CD4-positive, alpha-beta T cell treated with Interleukin-2 at 100 ng/mL for 4 hours (primary cell): Measurements from ENCODE around the gene THSD7B.
"Not testable (repeated sequence)": the region's sequence is repeated elsewhere in the genome, so short reads cannot be mapped to it uniquely, and the experiment has no call there.

Experiments used
- DNase-seq: peaks from one replicate; pipeline ENCODE4 v3.0.0-alpha.2; 2020; ENCODE audit warnings: low spot score

Gene THSD7B

GRCh38 chr2:136765256-136766072 lies at the start of gene THSD7B:
TSS of gene THSD7B (plus strand) at chr2:136765545. CDS start at chr2:136882179, 116,634 bp downstream.
- DNase-seq: no peak

- DNase-seq: no peak
Measured at GRCh38 chr2:136718273-136718672, 47.1 kb upstream of the THSD7B start.

GRCh38 chr2:136727973-136728699 lies 37.2 kb upstream of the THSD7B start:
- no peak for DNase-seq

DNA sequence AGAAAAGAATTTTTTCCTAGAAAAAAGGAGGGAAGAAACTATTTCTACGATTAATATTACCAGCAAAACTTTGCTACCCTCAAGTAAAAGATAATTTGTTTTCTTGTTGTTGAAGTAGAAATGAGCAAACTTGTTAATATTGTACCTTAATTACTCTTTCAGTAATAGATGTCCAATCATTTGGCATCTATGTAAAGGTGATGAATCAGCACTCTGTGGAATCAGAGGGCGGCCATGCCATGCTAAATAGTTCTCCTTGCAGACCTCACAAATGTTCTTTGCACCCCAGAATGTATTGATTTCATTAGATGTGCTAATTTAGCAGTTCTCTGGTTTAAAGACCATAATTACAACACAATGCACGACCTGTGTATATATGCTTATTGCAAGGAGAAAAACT lies 29.1 kb upstream of the THSD7B start:
- DNase-seq: no peak

GRCh38 chr2:136738044-136738443 lies 27.3 kb upstream of the THSD7B start:
- no peak for DNase-seq

GRCh38 chr2:136741471-136741870 lies 23.9 kb upstream of the THSD7B start:
- DNase-seq: no peak

DNA sequence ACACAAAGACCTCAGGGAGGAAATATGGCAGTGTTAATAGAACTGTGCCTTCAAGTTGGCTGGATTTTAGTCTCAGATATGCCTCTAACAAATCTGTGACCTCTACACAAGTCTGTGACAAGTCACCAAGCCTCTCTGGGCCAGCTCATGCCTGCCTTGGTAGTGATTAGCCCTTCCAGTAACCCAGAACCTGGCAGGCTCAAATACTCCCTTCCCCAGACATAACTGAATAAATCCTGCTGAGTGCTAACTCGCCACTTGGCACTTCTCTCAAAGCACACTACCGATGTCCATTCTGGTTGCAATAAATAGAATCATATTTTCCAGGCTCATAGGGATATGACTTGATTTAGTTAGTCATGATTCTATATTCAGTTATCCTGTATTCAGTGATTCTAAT lies 15.3 kb upstream of the THSD7B start:
- no peak for DNase-seq

DNA sequence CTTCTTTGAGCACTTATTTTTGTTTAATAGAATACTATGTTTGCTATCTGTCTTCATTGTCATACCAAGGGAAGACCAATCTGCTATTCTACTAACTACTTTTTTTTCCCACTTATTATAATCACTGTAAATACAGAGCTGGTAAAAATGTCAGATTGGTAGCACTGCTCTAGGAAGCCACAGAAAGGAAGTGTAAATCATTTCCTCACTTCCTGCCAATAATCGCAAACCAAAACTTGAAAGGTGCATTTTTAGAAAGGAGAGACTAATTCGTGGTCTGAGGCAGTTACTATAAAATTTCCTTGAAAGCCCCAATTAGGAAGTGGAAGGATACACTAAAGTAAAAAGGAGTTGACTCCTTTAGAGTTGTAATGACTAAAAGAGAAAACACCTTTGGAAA lies 13.9 kb upstream of the THSD7B start:
- DNase-seq: no peak

DNA sequence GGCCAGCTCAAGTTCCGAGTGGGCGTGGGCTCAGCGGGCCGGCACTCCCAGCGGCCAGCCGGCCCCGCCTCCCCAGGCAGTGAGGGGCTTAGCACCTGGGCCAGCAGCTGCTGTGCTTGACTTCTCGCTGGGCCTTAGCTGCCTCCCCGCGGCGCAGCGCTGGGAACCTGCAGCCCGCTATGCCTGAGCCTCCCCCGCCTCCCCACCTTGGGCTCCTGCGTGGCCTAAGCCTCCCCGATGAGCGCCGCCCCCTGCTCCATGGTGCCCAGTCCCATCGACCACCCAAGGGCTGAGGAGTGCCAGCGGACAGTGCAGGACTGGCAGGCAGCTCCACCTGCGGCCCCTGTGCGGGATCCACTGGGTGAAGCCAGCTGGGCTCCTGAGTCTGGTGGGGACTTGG lies 6.8 kb upstream of the THSD7B start:
- not testable (repeated sequence) for DNase-seq

- DNase-seq: no peak
Measured at GRCh38 chr2:136764452-136765255, 691 bp upstream of the THSD7B start.

- DNase-seq: no peak
Measured at GRCh38 chr2:136766073-136766404, 694 bp downstream of the THSD7B start.

GRCh38 chr2:136767030-136767429 lies 1.7 kb downstream of the THSD7B start:
- no peak for DNase-seq

DNA sequence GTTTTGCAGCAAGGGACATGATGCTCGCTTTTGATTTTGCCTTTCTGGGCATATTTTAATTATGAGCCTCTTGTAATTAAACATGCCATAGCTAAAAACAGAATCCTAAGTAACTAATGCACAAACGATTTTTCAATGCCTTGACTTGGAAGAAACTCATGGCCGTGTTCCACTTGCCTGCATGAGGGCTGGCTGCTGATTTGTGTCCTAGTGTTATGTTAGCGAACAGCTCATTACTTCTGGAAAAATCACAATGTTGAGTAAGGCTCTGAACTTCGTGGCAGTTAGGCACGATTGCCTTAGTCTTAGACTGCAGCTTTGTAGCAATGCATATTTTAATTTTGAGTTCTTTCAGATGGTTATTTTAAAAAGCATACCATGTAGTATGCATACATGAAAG lies 4.5 kb downstream of the THSD7B start:
- no peak for DNase-seq

DNA sequence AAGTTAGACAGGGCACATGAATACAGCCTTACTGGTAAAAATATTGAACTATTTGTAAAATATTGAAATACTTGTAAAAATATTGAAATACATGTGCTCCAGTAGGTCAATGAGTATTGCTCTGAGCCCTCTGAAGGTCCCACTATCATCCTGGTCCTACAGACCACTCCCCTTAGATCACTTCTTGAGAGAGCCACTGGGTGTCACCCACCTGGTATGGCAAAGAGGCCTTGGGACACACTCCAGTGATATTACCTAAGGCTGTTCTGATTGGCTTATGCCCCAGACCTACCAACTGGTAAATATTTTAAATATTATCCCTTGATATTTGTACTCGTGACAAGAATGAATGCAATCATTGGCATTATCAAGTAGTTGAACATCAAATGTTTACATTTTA lies 5.0 kb downstream of the THSD7B start:
- no peak for DNase-seq

DNA sequence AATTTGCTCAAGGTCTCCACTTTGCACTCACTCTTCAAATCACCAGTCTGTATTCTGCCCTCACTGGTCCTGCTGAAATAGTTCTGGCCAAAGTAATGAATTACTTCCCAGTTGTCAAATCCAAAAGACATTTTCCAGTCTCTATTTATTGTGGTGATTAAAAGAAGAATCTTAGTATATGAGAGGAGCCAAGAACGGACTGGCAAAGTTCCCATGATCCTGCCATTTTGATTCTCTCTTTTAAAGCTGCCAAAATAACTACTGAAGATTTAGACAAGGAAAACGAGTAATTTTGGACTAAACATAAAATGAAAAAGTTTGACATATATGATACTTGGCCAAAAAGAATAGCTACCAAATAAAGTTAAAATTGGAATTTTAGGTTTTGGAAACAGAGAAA lies 12.0 kb downstream of the THSD7B start:
- DNase-seq: no peak

- DNase-seq: no peak
Measured at GRCh38 chr2:136783856-136784255, 18.5 kb downstream of the THSD7B start.

- DNase-seq: no peak
Measured at GRCh38 chr2:136785215-136785614, 19.9 kb downstream of the THSD7B start.

- no peak for DNase-seq
Measured at GRCh38 chr2:136787970-136788369, 22.6 kb downstream of the THSD7B start.

DNA sequence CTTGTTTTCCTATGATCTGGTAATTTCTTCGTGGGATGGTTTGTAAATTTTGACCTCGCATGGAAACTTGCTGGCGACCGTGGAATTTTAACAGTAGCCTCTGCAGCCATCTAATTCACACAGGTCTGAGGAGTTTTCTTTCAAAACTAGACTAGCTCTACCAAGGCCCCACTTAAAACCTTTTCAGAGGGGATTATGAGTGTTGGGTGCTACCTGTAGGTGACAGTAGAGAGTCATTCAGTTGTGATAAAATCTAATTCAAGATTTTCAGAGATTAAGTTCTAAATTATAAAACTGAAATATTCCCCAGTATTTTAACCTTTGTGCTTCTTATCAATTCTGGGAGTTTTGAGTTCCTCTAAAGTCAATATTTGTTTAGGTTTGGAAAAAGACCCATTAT lies 31.0 kb downstream of the THSD7B start:
- DNase-seq: no peak

GRCh38 chr2:136798766-136799165 lies 33.4 kb downstream of the THSD7B start:
- DNase-seq: no peak

- no peak for DNase-seq
Measured at GRCh38 chr2:136801661-136802060, 36.3 kb downstream of the THSD7B start.

- DNase-seq: no peak
Measured at GRCh38 chr2:136809998-136810397, 44.7 kb downstream of the THSD7B start.

DNA sequence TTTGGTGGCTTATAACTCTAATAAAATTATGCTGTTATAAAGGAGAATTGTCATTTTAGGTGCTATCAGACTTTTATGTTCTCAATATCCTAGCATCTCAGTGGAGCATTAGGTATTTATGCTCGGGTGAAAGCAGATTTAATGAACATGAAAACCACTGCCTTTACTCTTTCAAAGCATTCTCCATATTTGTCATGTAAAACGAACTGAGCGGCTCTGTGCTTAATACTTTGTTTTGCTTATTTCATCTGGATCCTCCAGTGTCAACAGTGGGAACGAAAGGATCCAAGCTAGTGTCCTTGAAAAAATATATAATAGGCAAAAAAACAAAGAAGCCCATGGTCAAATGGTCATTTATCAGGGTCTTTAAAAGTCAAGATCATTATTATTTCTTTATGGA lies 53.5 kb downstream of the THSD7B start:
- no peak for DNase-seq
